ENCODE measurements around the gene FEZ2. TPM values are rescaled to one million over a fixed set of nuclear protein-coding genes. Genes with fewer than 3 reads are reported as not detected.
"Not testable (repeated sequence)": the region's sequence is repeated elsewhere in the genome, so short reads cannot be mapped to it uniquely, and the experiment has no call there.

Gene FEZ2
- polyA plus RNA-seq (2013, experiment 1 of 2; ENCODE audit: insufficient read length), result 61.9 TPM
- polyA plus RNA-seq (2013, experiment 2 of 2; ENCODE audit: insufficient read length), result 65.9 TPM

- peak; percentile 83 for DNase-seq
Measured at GRCh38 chr2:36597532-36598377, at the start of gene FEZ2. Gene FEZ2 (minus strand): TSS chr2:36598168. CDS start chr2:36598142, 26 bp downstream.

- peak; percentile 53 for DNase-seq
Measured at GRCh38 chr2:36634981-36635597, 37.1 kb upstream of the FEZ2 start.

- peak; percentile 58 for DNase-seq
Measured at GRCh38 chr2:36633470-36634092, 35.6 kb upstream of the FEZ2 start.

GRCh38 chr2:36626756-36627155 is 28.8 kb upstream of the FEZ2 start:
- no peak for DNase-seq

- no peak for DNase-seq
Measured at GRCh38 chr2:36626071-36626470, 28.1 kb upstream of the FEZ2 start.

GRCh38 chr2:36625304-36625703 is 27.3 kb upstream of the FEZ2 start:
- DNase-seq, result no peak

GRCh38 chr2:36620321-36620720 is 22.4 kb upstream of the FEZ2 start:
- DNase-seq, result no peak

- DNase-seq, result peak; percentile 79
Measured at GRCh38 chr2:36618381-36618780, 20.4 kb upstream of the FEZ2 start.

- no peak for DNase-seq
Measured at GRCh38 chr2:36616947-36617346, 19.0 kb upstream of the FEZ2 start.

GRCh38 chr2:36615222-36615621 is 17.3 kb upstream of the FEZ2 start:
- peak; percentile 59 for DNase-seq

GRCh38 chr2:36613801-36614200 is 15.8 kb upstream of the FEZ2 start:
- peak; percentile 34 for DNase-seq

GRCh38 chr2:36611316-36611990 is 13.5 kb upstream of the FEZ2 start:
- DNase-seq, result no peak

GRCh38 chr2:36609507-36609906 is 11.5 kb upstream of the FEZ2 start:
- DNase-seq, result no peak

GRCh38 chr2:36607947-36608346 is 10.0 kb upstream of the FEZ2 start:
- no peak for DNase-seq

GRCh38 chr2:36606925-36607324 is 9.0 kb upstream of the FEZ2 start:
- no peak for DNase-seq

- DNase-seq, result no peak
Measured at GRCh38 chr2:36605273-36605672, 7.3 kb upstream of the FEZ2 start.

- DNase-seq, result not testable (repeated sequence)
Measured at GRCh38 chr2:36603629-36604028, 5.7 kb upstream of the FEZ2 start.

- no peak for DNase-seq
Measured at GRCh38 chr2:36597003-36597531, 901 bp downstream of the FEZ2 start.

- no peak for DNase-seq
Measured at GRCh38 chr2:36596397-36596796, 1.6 kb downstream of the FEZ2 start.

- DNase-seq, result no peak
Measured at GRCh38 chr2:36594849-36595248, 3.1 kb downstream of the FEZ2 start.

- no peak for DNase-seq
Measured at GRCh38 chr2:36589230-36589630, 8.7 kb downstream of the FEZ2 start.

GRCh38 chr2:36587556-36587955 is 10.4 kb downstream of the FEZ2 start:
- no peak for DNase-seq

GRCh38 chr2:36587101-36587500 is 10.9 kb downstream of the FEZ2 start:
- no peak for DNase-seq

Measured in fibroblast of skin of back (primary cell).